HCT116 (cell line): ENCODE measurements around the gene RACGAP1. TPM values are rescaled to one million over a fixed set of nuclear protein-coding genes. Genes with fewer than 3 reads are reported as not detected.

Source experiments
- ATAC-seq: fragments of 200-7000 bp; cut with Tn5 transposase; 2 replicates; pipeline ENCODE4 v1.9.1; 2020; ENCODE audit warnings: mild to moderate bottlenecking, moderate library complexity
- BruUV-seq: library from RNA; stranded (reverse); fragments of 400-500 nt; replicated peaks from 2 replicates; lab custom pipeline; 2021; lab: Mats Ljungman, UMichigan
- CTCF ChIA-PET: fragments of 300-600 bp; sonication (Branson Sonifier 250); formaldehyde crosslinking; loops from one replicate; lab custom pipeline; 2021; ENCODE audit warnings: antibody characterized with exemption; lab: Charles Lee
- POLR2A ChIA-PET: fragments of 300-600, 350-600 bp; sonication (Branson Sonifier 250); formaldehyde crosslinking; loops from one replicate; lab custom pipeline; 2021; ENCODE audit warnings: antibody characterized with exemption; lab: Charles Lee
- RAD21 ChIA-PET, 2 experiments: fragments of 300-600 bp; sonication (Branson Sonifier 250); formaldehyde crosslinking; loops; one replicate each; lab custom pipeline; 2023; ENCODE audit warnings: low total read pairs in 2 of 2; ENCODE audit not compliant: uncharacterized antibody in 2 of 2, unreplicated experiment in 2 of 2, low non-redundant PET in 1 of 2; lab: Charles Lee
- DNase-seq: peaks from one replicate; pipeline ENCODE4 v3.0.0-alpha.2; 2010; ENCODE audit warnings: low read depth, low spot score
- H2AFZ ChIP-seq: fragments of 200-600 bp; shearing (Covaris generic), sonication (generic); 2 replicates; pipeline ENCODE4 v1.6.1; 2017; ENCODE audit warnings: low read depth, mixed run types, mixed read lengths, antibody characterized with exemption, low read length; ENCODE audit not compliant: poor library complexity, severe bottlenecking
- H3K27ac ChIP-seq: 2 replicates; pipeline ENCODE4 v1.5.1; 2012; ENCODE audit warnings: low read depth, low read length
- H3K27me3 ChIP-seq: fragments of 200-600 bp; sonication (generic); 2 replicates; pipeline ENCODE4 v1.6.1; 2016; ENCODE audit warnings: mixed run types, low read length, mixed read lengths; ENCODE audit not compliant: insufficient read depth
- H3K36me3 ChIP-seq, 2 experiments: fragments of 200-500 bp in 1 of 2; fragments of 200-600 bp in 1 of 2; sonication (Bioruptor generic) in 1 of 2; sonication (generic) in 1 of 2; 2 replicates each; pipeline versions ENCODE4 v1.5.1 to v1.6.1; 2014 to 2016; ENCODE audit warnings: low read length in 2 of 2, inconsistent platforms in 1 of 2, mixed read lengths in 1 of 2, mixed run types in 1 of 2; ENCODE audit not compliant: insufficient read depth in 2 of 2, control insufficient read depth in 1 of 2
- H3K4me1 ChIP-seq, 2 experiments: fragments of 200-600 bp in 1 of 2; sonication (generic) in 1 of 2; 2 replicates each; pipeline versions ENCODE4 v1.5.1 to v1.6.1; 2012 to 2017; ENCODE audit warnings: low read length in 2 of 2, inconsistent platforms in 1 of 2, mild to moderate bottlenecking in 1 of 2, mixed read lengths in 1 of 2, mixed run types in 1 of 2, moderate library complexity in 1 of 2; ENCODE audit not compliant: insufficient read depth in 2 of 2, control insufficient read depth in 1 of 2
- H3K4me2 ChIP-seq: fragments of 200-600 bp; sonication (generic); 2 replicates; pipeline ENCODE4 v1.6.1; 2017; ENCODE audit warnings: mixed run types, low read length, mixed read lengths
- H3K4me3 ChIP-seq, 2 experiments: fragments of 200-600 bp in 1 of 2; sonication (generic) in 1 of 2; replicated peaks in 1 of 2; 2 replicates each; pipeline ENCODE4 v1.5.1; 2011 to 2016; ENCODE audit warnings: low read length in 2 of 2, control low read depth in 1 of 2, low read depth in 1 of 2, mild to moderate bottlenecking in 1 of 2, mixed read lengths in 1 of 2, mixed run types in 1 of 2
- H3K79me2 ChIP-seq: fragments of 200-600 bp; sonication (generic); 2 replicates; pipeline ENCODE4 v1.6.1; 2017; ENCODE audit warnings: mild to moderate bottlenecking, mixed run types, low read length, moderate library complexity, mixed read lengths; ENCODE audit not compliant: insufficient read depth
- H3K9ac ChIP-seq: fragments of 200-600 bp; sonication (generic); 2 replicates; pipeline ENCODE4 v1.6.1; 2016; ENCODE audit warnings: low read length, mixed read lengths
- H3K9me2 ChIP-seq: fragments of 200-600 bp; sonication (generic), shearing (Covaris generic); 2 replicates; pipeline ENCODE4 v1.6.1; 2017; ENCODE audit warnings: mixed run types, mild to moderate bottlenecking, moderate library complexity; ENCODE audit not compliant: insufficient read depth
- H3K9me3 ChIP-seq, 2 experiments: fragments of 200-500 bp in 1 of 2; fragments of 200-600 bp in 1 of 2; sonication (Bioruptor generic) in 1 of 2; sonication (generic) in 1 of 2; 2 replicates each; pipeline ENCODE4 v1.6.1; 2014 to 2017; ENCODE audit warnings: low read length in 2 of 2, mixed read lengths in 2 of 2, inconsistent platforms in 1 of 2, low read depth in 1 of 2, mild to moderate bottlenecking in 1 of 2, mixed run types in 1 of 2, moderate library complexity in 1 of 2; ENCODE audit not compliant: control insufficient read depth in 1 of 2, insufficient read depth in 1 of 2
- H4K20me1 ChIP-seq: fragments of 200-600 bp; sonication (generic), shearing (Covaris generic); 2 replicates; pipeline ENCODE4 v1.6.1; 2017; ENCODE audit warnings: mixed run types, mild to moderate bottlenecking, moderate library complexity; ENCODE audit not compliant: insufficient read depth
- CBX3 ChIP-seq: IDR thresholded peaks from 2 replicates; pipeline ENCODE4 v1.6.1; 2012; ENCODE audit warnings: low read depth
- EGR1 ChIP-seq: IDR thresholded peaks from 2 replicates; pipeline ENCODE4 v1.6.1; 2012; ENCODE audit warnings: low read depth
- EZH2phosphoT487 ChIP-seq: fragments of 200-600 bp; IDR thresholded peaks from 2 replicates; pipeline ENCODE4 v1.6.1; 2018; ENCODE audit warnings: antibody characterized with exemption, borderline replicate concordance
- POLR2A ChIP-seq: IDR thresholded peaks from 2 replicates; pipeline ENCODE4 v1.7.0; 2011; ENCODE audit warnings: borderline replicate concordance; ENCODE audit not compliant: insufficient read depth, insufficient read length; ENCODE audit errors: extremely low read depth
- POLR2AphosphoS5 ChIP-seq: IDR thresholded peaks from 2 replicates; pipeline ENCODE4 v1.6.1; 2011; ENCODE audit warnings: mild to moderate bottlenecking, low read depth, low read length, moderate library complexity
- RAD21 ChIP-seq: IDR thresholded peaks from 2 replicates; pipeline ENCODE4 v1.6.1; 2012; ENCODE audit warnings: low read depth, mild to moderate bottlenecking
- SP1 ChIP-seq: IDR thresholded peaks from 2 replicates; pipeline ENCODE4 v1.6.1; 2012; ENCODE audit warnings: low read depth
- SRF ChIP-seq: IDR thresholded peaks from 2 replicates; pipeline ENCODE4 v1.6.1; 2012; ENCODE audit warnings: low read depth
- TCF7L2 ChIP-seq: IDR thresholded peaks from 2 replicates; pipeline ENCODE4 v1.7.0; 2011; ENCODE audit warnings: borderline replicate concordance, inconsistent platforms; ENCODE audit not compliant: insufficient read depth, insufficient read length; ENCODE audit errors: extremely low read depth
- intact Hi-C: fragments of 100-400 bp; cut with micrococcal nuclease; formaldehyde crosslinking; loops from 2 replicates; pipeline ENCODE4 v1.10.0; 2022
- total RNA-seq: library from RNA; stranded (reverse); gene quantifications from one replicate; pipeline ENCODE4 v1.2.1, GENCODE V29; 2021; ENCODE audit not compliant: unreplicated experiment
- TF ChIP-seq, protein P1 (sequence below): IDR thresholded peaks from 2 replicates; pipeline ENCODE4 v1.6.1; 2012
- TF ChIP-seq, protein P2 (sequence below): IDR thresholded peaks from 2 replicates; pipeline ENCODE4 v1.6.1; 2011; ENCODE audit warnings: mild to moderate bottlenecking, low read length, moderate library complexity; ENCODE audit not compliant: insufficient replicate concordance; ENCODE audit errors: extremely low read depth
- TF ChIP-seq, protein P3 (sequence below): IDR thresholded peaks from 2 replicates; pipeline ENCODE4 v1.6.1; 2012; ENCODE audit warnings: low read depth
- TF ChIP-seq, protein P4 (sequence below), 3 experiments: fragments of 200-600 bp in 1 of 3; sonication (generic) in 1 of 3; IDR thresholded peaks in 2 of 3; conservative IDR thresholded peaks in 1 of 3; 2 replicates each; pipeline ENCODE4 v1.5.1; 2012 to 2017; ENCODE audit warnings: low read depth in 2 of 3, low read length in 2 of 3, antibody characterized with exemption in 1 of 3, borderline replicate concordance in 1 of 3, control low read depth in 1 of 3, mild to moderate bottlenecking in 1 of 3, mixed read lengths in 1 of 3, mixed run types in 1 of 3, moderate library complexity in 1 of 3; ENCODE audit not compliant: insufficient read depth in 1 of 3

Gene RACGAP1
- total RNA-seq, 1 experiment from 2014 or later = 147 TPM

DNA sequence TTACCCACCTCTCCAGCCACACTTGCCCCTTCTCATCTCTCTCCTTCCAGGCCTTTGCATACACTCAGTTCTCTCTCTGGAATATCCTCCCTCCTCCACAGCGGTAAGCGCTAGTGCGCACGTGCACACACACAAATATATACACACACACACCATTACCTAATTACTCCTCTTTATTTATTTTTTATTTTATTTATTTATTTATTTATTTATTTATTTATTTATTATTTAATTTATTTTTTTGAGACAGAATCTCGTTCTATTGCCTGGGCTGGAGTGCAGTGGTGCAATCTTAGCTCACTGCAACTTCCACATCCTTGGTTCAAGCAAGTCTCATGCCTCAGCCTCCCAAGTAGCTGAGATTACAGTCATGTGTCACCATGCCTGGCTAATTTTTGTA, 43.8 kb upstream of the RACGAP1 start:
- Histone ChIP-seq H3K27me3 (no peaks in the 10 kb centered on the region), H3K79me2 (no peaks in the 10 kb centered on the region), H3K9me2 (no peaks in the 10 kb centered on the region), H3K4me1 (peaks cover 0 to 19% of the 10 kb centered on the region in 2 experiments; a peak in 1 of 4 replicates), H3K4me2 (no peak overlapping the region), H3K36me3 (0 out of 4 replicates have a peak, but pooled peaks cover 0 to 2% of the 10 kb centered on the region in 2 experiments), H2AFZ (no peak overlapping the region), H3K9me3 (no peaks in the 10 kb centered on the region), H3K4me3 (no peak overlapping the region), H3K9ac (no peak overlapping the region), H4K20me1 (no peaks in the 10 kb centered on the region), H3K27ac (no peak overlapping the region)
- ATAC-seq = no peak
- no TSS peak for BruUV-seq
- POLR2A ChIA-PET = no interaction called here
- intact Hi-C loops = no loop called here
- TF ChIP-seq EZH2phosphoT487 = no peak
- no peak for TF ChIP-seq EGR1
- no peak for TF ChIP-seq CBX3
- TF ChIP-seq POLR2AphosphoS5 = no peak
- TF ChIP-seq, protein P1, sequence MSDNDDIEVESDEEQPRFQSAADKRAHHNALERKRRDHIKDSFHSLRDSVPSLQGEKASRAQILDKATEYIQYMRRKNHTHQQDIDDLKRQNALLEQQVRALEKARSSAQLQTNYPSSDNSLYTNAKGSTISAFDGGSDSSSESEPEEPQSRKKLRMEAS = no peak
- no peak for TF ChIP-seq TCF7L2
- no peak for TF ChIP-seq SRF
- TF ChIP-seq, protein P2, sequence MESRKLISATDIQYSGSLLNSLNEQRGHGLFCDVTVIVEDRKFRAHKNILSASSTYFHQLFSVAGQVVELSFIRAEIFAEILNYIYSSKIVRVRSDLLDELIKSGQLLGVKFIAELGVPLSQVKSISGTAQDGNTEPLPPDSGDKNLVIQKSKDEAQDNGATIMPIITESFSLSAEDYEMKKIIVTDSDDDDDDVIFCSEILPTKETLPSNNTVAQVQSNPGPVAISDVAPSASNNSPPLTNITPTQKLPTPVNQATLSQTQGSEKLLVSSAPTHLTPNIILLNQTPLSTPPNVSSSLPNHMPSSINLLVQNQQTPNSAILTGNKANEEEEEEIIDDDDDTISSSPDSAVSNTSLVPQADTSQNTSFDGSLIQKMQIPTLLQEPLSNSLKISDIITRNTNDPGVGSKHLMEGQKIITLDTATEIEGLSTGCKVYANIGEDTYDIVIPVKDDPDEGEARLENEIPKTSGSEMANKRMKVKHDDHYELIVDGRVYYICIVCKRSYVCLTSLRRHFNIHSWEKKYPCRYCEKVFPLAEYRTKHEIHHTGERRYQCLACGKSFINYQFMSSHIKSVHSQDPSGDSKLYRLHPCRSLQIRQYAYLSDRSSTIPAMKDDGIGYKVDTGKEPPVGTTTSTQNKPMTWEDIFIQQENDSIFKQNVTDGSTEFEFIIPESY = no peak
- TF ChIP-seq SP1 = no peak
- TF ChIP-seq RAD21 = no peak
- TF ChIP-seq, protein P3, sequence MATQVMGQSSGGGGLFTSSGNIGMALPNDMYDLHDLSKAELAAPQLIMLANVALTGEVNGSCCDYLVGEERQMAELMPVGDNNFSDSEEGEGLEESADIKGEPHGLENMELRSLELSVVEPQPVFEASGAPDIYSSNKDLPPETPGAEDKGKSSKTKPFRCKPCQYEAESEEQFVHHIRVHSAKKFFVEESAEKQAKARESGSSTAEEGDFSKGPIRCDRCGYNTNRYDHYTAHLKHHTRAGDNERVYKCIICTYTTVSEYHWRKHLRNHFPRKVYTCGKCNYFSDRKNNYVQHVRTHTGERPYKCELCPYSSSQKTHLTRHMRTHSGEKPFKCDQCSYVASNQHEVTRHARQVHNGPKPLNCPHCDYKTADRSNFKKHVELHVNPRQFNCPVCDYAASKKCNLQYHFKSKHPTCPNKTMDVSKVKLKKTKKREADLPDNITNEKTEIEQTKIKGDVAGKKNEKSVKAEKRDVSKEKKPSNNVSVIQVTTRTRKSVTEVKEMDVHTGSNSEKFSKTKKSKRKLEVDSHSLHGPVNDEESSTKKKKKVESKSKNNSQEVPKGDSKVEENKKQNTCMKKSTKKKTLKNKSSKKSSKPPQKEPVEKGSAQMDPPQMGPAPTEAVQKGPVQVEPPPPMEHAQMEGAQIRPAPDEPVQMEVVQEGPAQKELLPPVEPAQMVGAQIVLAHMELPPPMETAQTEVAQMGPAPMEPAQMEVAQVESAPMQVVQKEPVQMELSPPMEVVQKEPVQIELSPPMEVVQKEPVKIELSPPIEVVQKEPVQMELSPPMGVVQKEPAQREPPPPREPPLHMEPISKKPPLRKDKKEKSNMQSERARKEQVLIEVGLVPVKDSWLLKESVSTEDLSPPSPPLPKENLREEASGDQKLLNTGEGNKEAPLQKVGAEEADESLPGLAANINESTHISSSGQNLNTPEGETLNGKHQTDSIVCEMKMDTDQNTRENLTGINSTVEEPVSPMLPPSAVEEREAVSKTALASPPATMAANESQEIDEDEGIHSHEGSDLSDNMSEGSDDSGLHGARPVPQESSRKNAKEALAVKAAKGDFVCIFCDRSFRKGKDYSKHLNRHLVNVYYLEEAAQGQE = no peak
- no peak for TF ChIP-seq POLR2A
- TF ChIP-seq, protein P4, sequence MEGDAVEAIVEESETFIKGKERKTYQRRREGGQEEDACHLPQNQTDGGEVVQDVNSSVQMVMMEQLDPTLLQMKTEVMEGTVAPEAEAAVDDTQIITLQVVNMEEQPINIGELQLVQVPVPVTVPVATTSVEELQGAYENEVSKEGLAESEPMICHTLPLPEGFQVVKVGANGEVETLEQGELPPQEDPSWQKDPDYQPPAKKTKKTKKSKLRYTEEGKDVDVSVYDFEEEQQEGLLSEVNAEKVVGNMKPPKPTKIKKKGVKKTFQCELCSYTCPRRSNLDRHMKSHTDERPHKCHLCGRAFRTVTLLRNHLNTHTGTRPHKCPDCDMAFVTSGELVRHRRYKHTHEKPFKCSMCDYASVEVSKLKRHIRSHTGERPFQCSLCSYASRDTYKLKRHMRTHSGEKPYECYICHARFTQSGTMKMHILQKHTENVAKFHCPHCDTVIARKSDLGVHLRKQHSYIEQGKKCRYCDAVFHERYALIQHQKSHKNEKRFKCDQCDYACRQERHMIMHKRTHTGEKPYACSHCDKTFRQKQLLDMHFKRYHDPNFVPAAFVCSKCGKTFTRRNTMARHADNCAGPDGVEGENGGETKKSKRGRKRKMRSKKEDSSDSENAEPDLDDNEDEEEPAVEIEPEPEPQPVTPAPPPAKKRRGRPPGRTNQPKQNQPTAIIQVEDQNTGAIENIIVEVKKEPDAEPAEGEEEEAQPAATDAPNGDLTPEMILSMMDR (IDR thresholded peaks at IDR 0.05 in 2 of 3, conservative IDR thresholded peaks at IDR 0.05 in 1 of 3; ENCODE audit: borderline replicate concordance in 1 of 3, insufficient read depth in 1 of 3, low read depth in 2 of 3, low read length in 2 of 3) = no peak
- no peak for DNase-seq
- CTCF ChIA-PET = interaction anchor here (1.9 to 3.3 kb wide), 3 partner anchors 30 to 202 kb away, joined by 7 to 65 read pairs (median 26); no protein-coding TSS in a partner anchor
- RAD21 ChIA-PET = interaction anchor here in 1 of 2 experiments (1.9 kb wide), 1 partner anchor 102 kb away, joined by 6 read pairs; no protein-coding TSS in a partner anchor
